H1 (cell line): ENCODE data around the gene SLC51B. TPM values are rescaled to one million over a fixed set of nuclear protein-coding genes. Genes with fewer than 3 reads are reported as not detected.

Experiments used
- CREB1 ChIP-seq: IDR thresholded peaks from 2 replicates; pipeline ENCODE4 v1.6.1; 2012; ENCODE audit warnings: inconsistent platforms
- E2F6 ChIP-seq: IDR thresholded peaks from 2 replicates; pipeline ENCODE4 v1.6.1; 2012; ENCODE audit warnings: inconsistent platforms
- GTF2F1 ChIP-seq: IDR thresholded peaks from 2 replicates; pipeline ENCODE4 v1.6.1; 2012; ENCODE audit warnings: low read depth, low read length, improper control_type of control experiment, borderline replicate concordance
- HDAC2 ChIP-seq, 2 experiments: fragments of 300-600 bp in 1 of 2; sonication (generic) in 1 of 2; IDR thresholded peaks; 2 replicates each; pipeline ENCODE4 v1.6.1; 2011 to 2012; ENCODE audit warnings: low read depth in 2 of 2, low read length in 2 of 2, mild to moderate bottlenecking in 2 of 2, moderate library complexity in 2 of 2, borderline replicate concordance in 1 of 2, inconsistent platforms in 1 of 2
- PHF8 ChIP-seq: fragments of 200-600 bp; sonication (generic); conservative IDR thresholded peaks from 2 replicates; pipeline ENCODE4 v1.7.1; 2012; ENCODE audit warnings: low read depth, mild to moderate bottlenecking, inconsistent platforms, low read length, moderate library complexity
- TAF1 ChIP-seq: IDR thresholded peaks from 2 replicates; pipeline ENCODE4 v1.6.1; 2011; ENCODE audit warnings: mild to moderate bottlenecking, low read depth, low read length
- polyA plus RNA-seq, 7 experiments: library from polyadenylated mRNA; depleted of rRNA in 3 of 7; stranded (reverse) in 5 of 7; unstranded in 2 of 7; fragments of >200 nt in 5 of 7; fragments of 200-250 nt in 2 of 7; gene quantifications; 1 replicate in 5 of 7; 2 replicates in 1 of 7; 4 replicates in 1 of 7; pipeline versions ENCODE4 v1.2.1 to v1.2.3, GENCODE V29; 2011 to 2013; ENCODE audit warnings: missing spikeins in 2 of 7, mixed read lengths in 2 of 7
- total RNA-seq: library from RNA; stranded (reverse); fragmentation: NEBNext Ultra II Directional; extraction: Animal tissue kit (Norgen Biotek cat#: 25700); gene quantifications from 2 replicates; pipeline ENCODE4 v1.2.1, GENCODE V29; 2021

SLC51B gene
- total and polyA plus RNA-seq, 2 of the 8 experiments (the other 6 are each of a cell fraction or from before 2014, with no cell fraction given) = not detected

DNA sequence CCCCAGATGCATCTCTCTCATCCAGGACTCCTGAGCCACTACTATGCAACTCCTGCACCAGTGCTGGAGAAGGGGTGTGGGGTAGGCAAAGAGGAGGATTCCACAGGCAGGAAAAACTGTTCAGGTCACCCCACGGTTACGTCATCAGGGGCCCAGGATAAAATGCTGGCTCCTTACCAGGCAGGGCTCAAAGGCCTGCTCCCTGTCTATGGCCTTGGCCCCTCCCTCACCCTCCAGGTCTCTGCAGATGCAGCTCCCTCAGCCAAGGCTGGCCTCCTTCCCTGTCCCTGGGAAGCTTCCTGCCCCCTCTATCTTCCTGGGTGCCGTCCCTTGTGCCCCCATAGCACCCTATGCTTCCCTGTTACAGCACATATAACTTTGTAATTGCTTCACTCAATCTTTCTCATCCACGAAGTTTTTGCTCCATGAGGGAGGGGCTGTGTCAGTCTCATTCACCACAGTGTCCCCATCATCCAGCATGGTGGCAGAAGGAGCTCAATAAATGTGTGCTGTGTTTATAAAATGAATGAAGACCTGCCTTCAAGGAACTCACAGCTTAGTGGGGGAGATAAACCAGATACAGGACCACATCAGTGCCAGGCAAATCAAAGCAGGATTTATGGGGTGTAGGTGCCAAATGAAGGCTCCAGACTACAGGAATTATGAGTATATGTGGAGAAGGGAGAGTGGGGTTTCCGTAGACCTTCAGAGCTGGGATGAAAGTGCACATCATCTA, 50.0 kb downstream of the SLC51B start (continued):
- TF ChIP-seq CREB1 (no peak), PHF8 (no peak), TAF1 (no peak), E2F6 (no peak), GTF2F1 (no peak), HDAC2 (IDR thresholded peaks at IDR 0.05; ENCODE audit: borderline replicate concordance in 1 of 2, low read depth in 2 of 2, low read length in 2 of 2) (no peak)
